ENCODE measurements around the gene ZNF185. TPM values are rescaled to one million over a fixed set of nuclear protein-coding genes. Genes with fewer than 3 reads are reported as not detected.

The ZNF185 gene
- total and polyA plus RNA-seq, 10 of the 15 experiments (the other 5 are each of a cell fraction or from before 2014, with no cell fraction given) = 0.23 to 1.3 (median 0.55) TPM

DNA sequence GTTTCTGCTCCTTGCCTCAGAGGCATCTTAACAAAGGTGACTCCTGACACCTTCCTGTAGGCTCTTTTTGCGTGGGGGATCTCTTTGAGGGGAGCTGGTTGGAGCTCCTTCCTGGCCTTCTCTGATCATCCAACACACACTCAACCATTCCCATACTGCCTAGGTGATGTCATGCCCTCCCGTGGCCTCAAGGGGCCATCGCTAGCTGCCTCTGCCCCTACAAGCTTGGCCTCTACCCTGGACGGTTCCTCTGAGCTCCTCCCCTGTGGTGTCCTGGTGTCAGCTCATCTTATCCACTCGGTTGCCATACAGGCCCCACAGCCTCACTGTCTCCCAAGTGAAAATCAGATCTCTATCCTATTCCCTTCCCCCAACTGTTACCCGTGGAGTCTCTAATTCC lies 13.7 kb upstream of the ZNF185 start:
- Histone ChIP-seq H3K27ac (ENCODE audit: control insufficient read depth, insufficient read depth) (no peak overlapping the region), H4K20me1 (ENCODE audit: control insufficient read depth, insufficient read depth) (no peaks in the 10 kb centered on the region), H3K36me3 (ENCODE audit: control insufficient read depth in 2 of 2, insufficient read depth in 2 of 2, low read length in 1 of 2) (no peaks in the 10 kb centered on the region), H3K27me3 (replicated peaks in 1 of 2; ENCODE audit: control insufficient read depth in 2 of 2, insufficient read depth in 2 of 2, low read length in 1 of 2) (peaks cover 0 to 3% of the 10 kb centered on the region in 2 experiments; a peak in 2 of 4 replicates), H3K9ac (ENCODE audit: control insufficient read depth, insufficient read depth, low read length) (no peak overlapping the region), H3K4me3 (no peak overlapping the region), H3K9me3 (replicated peaks; ENCODE audit: control insufficient read depth, insufficient read depth, low read length) (no peaks in the 10 kb centered on the region; the same call in 2 of the 3 replicates), H3K4me1 (ENCODE audit: control insufficient read depth, insufficient read depth, low read length) (no peaks in the 10 kb centered on the region), H3K79me2 (ENCODE audit: control insufficient read depth, insufficient read depth, low read length) (no peaks in the 10 kb centered on the region), H2AFZ (ENCODE audit: control insufficient read depth, low read depth, low read length) (no peak overlapping the region), H3K4me2 (ENCODE audit: control insufficient read depth, insufficient read depth) (no peak overlapping the region)
- ChIA-PET RAD21 (ENCODE audit: unreplicated experiment) (no interaction called here), POLR2A (no interaction called here), CTCF (no interaction called here), SMC1A (ENCODE audit: uncharacterized antibody, unreplicated experiment) (no interaction called here)
- no peak for DNase-seq (ENCODE audit: low read depth, low spot score)
- no peak for FAIRE-seq
- TF ChIP-seq YBX1 (IDR thresholded peaks at IDR 0.05) (no peak), SRF (IDR thresholded peaks at IDR 0.05; ENCODE audit: low read depth in 2 of 2, low read length in 2 of 2) (no peak), LARP7 (IDR thresholded peaks at IDR 0.05) (no peak), CBFB (IDR thresholded peaks at IDR 0.05; ENCODE audit: low read depth) (no peak), SPI1 (IDR thresholded peaks at IDR 0.05; ENCODE audit: borderline replicate concordance, insufficient read depth, low read depth, low read length) (no peak), EGR1 (IDR thresholded peaks at IDR 0.05; ENCODE audit: borderline replicate concordance in 1 of 2, low read depth in 2 of 2, low read length in 2 of 2) (no peak), SMAD5 (IDR thresholded peaks at IDR 0.05; ENCODE audit: low read depth) (no peak), ELK1 (IDR thresholded peaks at IDR 0.05; ENCODE audit: low read depth, low read length) (no peak), RCOR1 (conservative IDR thresholded peaks at IDR 0.05; ENCODE audit: low read depth, low read length) (no peak), NR2C1 (IDR thresholded peaks at IDR 0.05) (no peak), CEBPZ (IDR thresholded peaks at IDR 0.05; ENCODE audit: low read depth, low read length) (no peak)
- BruUV-seq (replicated peaks) = no TSS peak
- in situ Hi-C loops (cut with MboI) = no loop called here
- no peak for ATAC-seq
- intact Hi-C loops (cut with micrococcal nuclease; ENCODE audit: unreplicated experiment) = no loop called here
- 1% methylated on average over 6 of the region's 6 CpGs for WGBS (ENCODE audit: insufficient coverage, insufficient replicate concordance, low lambda C conversion rate, missing lambda C conversion rate)

Measured in GM12878 (cell line).